Activated CD4-positive, alpha-beta T cell treated with anti-CD3 and anti-CD28 coated beads for 36 hours (primary cell): ENCODE measurements around the gene INHBE. TPM values are rescaled to one million over a fixed set of nuclear protein-coding genes. Genes with fewer than 3 reads are reported as not detected.

Experiments used
- ATAC-seq: fragments of 200-7000 bp; cut with Tn5 transposase; one replicate; pipeline ENCODE4 v1.10.0; 2021; ENCODE audit warnings: mild to moderate bottlenecking, moderate library complexity
- CTCF ChIA-PET: fragments of 350-600 bp; sonication (Branson Sonifier 250); formaldehyde crosslinking; loops from one replicate; lab custom pipeline; 2021; ENCODE audit warnings: antibody characterized with exemption; lab: Charles Lee
- POLR2A ChIA-PET: fragments of 350-600 bp; sonication (Branson Sonifier 250); formaldehyde crosslinking; loops from one replicate; lab custom pipeline; 2021; ENCODE audit warnings: antibody characterized with exemption, inconsistent platforms; lab: Charles Lee
- DNase-seq: peaks from one replicate; pipeline ENCODE4 v3.0.0-alpha.2; 2020
- H3K27ac Mint-ChIP-seq: one replicate; pipeline ENCODE4 v1.8.0; 2021; ENCODE audit warnings: mixed read lengths
- H3K27me3 Mint-ChIP-seq: one replicate; pipeline ENCODE4 v1.8.0; 2021; ENCODE audit warnings: mixed read lengths
- H3K36me3 Mint-ChIP-seq: one replicate; pipeline ENCODE4 v1.8.0; 2021; ENCODE audit warnings: low read depth, mixed read lengths
- H3K4me1 Mint-ChIP-seq: one replicate; pipeline ENCODE4 v1.8.0; 2021; ENCODE audit warnings: mixed read lengths
- H3K4me3 Mint-ChIP-seq: one replicate; pipeline ENCODE4 v1.8.0; 2021; ENCODE audit warnings: mild to moderate bottlenecking, moderate library complexity, mixed read lengths
- H3K9me3 Mint-ChIP-seq: one replicate; pipeline ENCODE4 v1.8.0; 2021; ENCODE audit warnings: low read depth, mixed read lengths
- intact Hi-C, 2 experiments: fragments of 100-400 bp; cut with DNase I in 1 of 2; cut with micrococcal nuclease in 1 of 2; formaldehyde crosslinking; loops; one replicate each; pipeline versions ENCODE4 v1.14.2 to v1.15.1; 2022 to 2024; cut with DNase I, micrococcal nuclease
- total RNA-seq, 2 experiments: library from RNA; stranded (reverse); gene quantifications; one replicate each; pipeline ENCODE4 v1.2.3, GENCODE V29; 2021

The INHBE gene
- total RNA-seq, 2 experiments from 2014 or later, result 1.2 to 1.5 TPM

- peaks cover 4% of the 10 kb centered on the region for H3K27me3 Mint-ChIP-seq
- ATAC-seq (no peak), DNase-seq (peak; percentile 45)
- no peak overlapping the region for H3K27ac Mint-ChIP-seq
- H3K4me3 Mint-ChIP-seq, result peak overlapping the region; percentile 84
- ChIA-PET POLR2A (interaction anchor here (1.1 kb wide), 1 partner anchor 285 kb away, joined by 3 read pairs; the partner anchor contains the start of gene TSPAN31), CTCF (interaction anchor here (0.6 to 6.8 kb wide), 14 partner anchors 9 to 436 kb away, joined by 3 to 58 read pairs (median 3); no protein-coding TSS in a partner anchor)
- intact Hi-C loops, result loop anchor here in 1 of 2 experiments (5.0 kb wide), 1 partner anchor 373 kb away; the partner anchor contains the start of gene NAB2
- no peaks in the 10 kb centered on the region for H3K36me3 Mint-ChIP-seq
- peaks cover 64% of the 10 kb centered on the region for H3K4me1 Mint-ChIP-seq
- no peaks in the 10 kb centered on the region for H3K9me3 Mint-ChIP-seq
Measured at GRCh38 chr12:57460468-57460784, 5.3 kb downstream of the INHBE start.

- peak overlapping the region; percentile 77 for H3K4me3 Mint-ChIP-seq
- intact Hi-C loops, result loop anchor here in 1 of 2 experiments (5.0 kb wide), 1 partner anchor 374 kb away; the partner anchor contains the start of gene NAB2
- ChIA-PET POLR2A (interaction anchor here (0.7 to 1.1 kb wide), 2 partner anchors 60 to 284 kb away, joined by 3 read pairs; partner anchors contain the start of genes DDIT3 and TSPAN31), CTCF (interaction anchor here (0.6 to 6.8 kb wide), 11 partner anchors 15 to 436 kb away, joined by 3 to 58 read pairs (median 3); no protein-coding TSS in a partner anchor)
- DNase-seq (no peak), ATAC-seq (no peak)
- H3K4me1 Mint-ChIP-seq, result peaks cover 60% of the 10 kb centered on the region
- H3K27me3 Mint-ChIP-seq, result peaks cover 4% of the 10 kb centered on the region
- no peak overlapping the region for H3K27ac Mint-ChIP-seq
- H3K36me3 Mint-ChIP-seq, result no peaks in the 10 kb centered on the region
- H3K9me3 Mint-ChIP-seq, result no peaks in the 10 kb centered on the region
Measured at GRCh38 chr12:57460841-57461275, 5.8 kb downstream of the INHBE start.

GRCh38 chr12:57461276-57461916 is 6.3 kb downstream of the INHBE start:
- ChIA-PET POLR2A (interaction anchor here (0.7 to 1.1 kb wide), 2 partner anchors 59 to 284 kb away, joined by 3 read pairs; partner anchors contain the start of genes DDIT3 and TSPAN31), CTCF (interaction anchor here (0.9 to 6.8 kb wide), 10 partner anchors 8 to 735 kb away, joined by 3 to 58 read pairs (median 6); partner anchors contain the start of gene ARHGAP9)
- no peaks in the 10 kb centered on the region for H3K36me3 Mint-ChIP-seq
- peak overlapping the region; percentile 40 for H3K27ac Mint-ChIP-seq
- ATAC-seq, result no peak
- peak overlapping the region; percentile 77 for H3K4me3 Mint-ChIP-seq
- peaks cover 56% of the 10 kb centered on the region for H3K4me1 Mint-ChIP-seq
- H3K27me3 Mint-ChIP-seq, result peaks cover 4% of the 10 kb centered on the region
- DNase-seq, result peak; percentile 56
- intact Hi-C loops, result loop anchor here in 1 of 2 experiments (5.0 kb wide), 1 partner anchor 374 kb away; the partner anchor contains the start of gene NAB2
- no peaks in the 10 kb centered on the region for H3K9me3 Mint-ChIP-seq

GRCh38 chr12:57461917-57462250 is 6.8 kb downstream of the INHBE start:
- Mint-ChIP-seq H3K36me3 (no peaks in the 10 kb centered on the region), H3K27me3 (peaks cover 4% of the 10 kb centered on the region), H3K27ac (peak overlapping the region; percentile 40), H3K9me3 (no peaks in the 10 kb centered on the region), H3K4me1 (peaks cover 54% of the 10 kb centered on the region), H3K4me3 (peak overlapping the region; percentile 77)
- ATAC-seq (no peak), DNase-seq (peak; percentile 38)
- POLR2A ChIA-PET, result no interaction called here
- CTCF ChIA-PET, result interaction anchor here (0.7 to 6.8 kb wide), 12 partner anchors 9 to 735 kb away, joined by 3 to 58 read pairs (median 4); partner anchors contain the start of gene ARHGAP9
- intact Hi-C loops, result loop anchor here (1.0 to 5.0 kb wide), 10 partner anchors 15 to 375 kb away; partner anchors contain the start of genes DCTN2 (in 1 of the 2), MBD6 (in 1 of the 2) and NAB2 (in 1 of the 2)

GRCh38 chr12:57462251-57462911 is 7.3 kb downstream of the INHBE start:
- no peaks in the 10 kb centered on the region for H3K9me3 Mint-ChIP-seq
- peak overlapping the region; percentile 77 for H3K4me3 Mint-ChIP-seq
- peak overlapping the region; percentile 80 for H3K27ac Mint-ChIP-seq
- peaks cover 54% of the 10 kb centered on the region for H3K4me1 Mint-ChIP-seq
- ATAC-seq (peak; percentile 82), DNase-seq (peak; percentile 94)
- POLR2A ChIA-PET, result no interaction called here
- CTCF ChIA-PET, result interaction anchor here (0.7 to 6.8 kb wide), 18 partner anchors 9 to 736 kb away, joined by 3 to 58 read pairs (median 4); partner anchors contain the start of genes ARHGAP9 and SHMT2
- intact Hi-C loops, result loop anchor here (1.0 to 5.0 kb wide), 10 partner anchors 14 to 375 kb away; partner anchors contain the start of genes DCTN2 (in 1 of the 2), MBD6 (in 1 of the 2) and NAB2 (in 1 of the 2)
- peaks cover 4% of the 10 kb centered on the region for H3K27me3 Mint-ChIP-seq
- peaks cover 3% of the 10 kb centered on the region for H3K36me3 Mint-ChIP-seq

- peaks cover 49% of the 10 kb centered on the region for H3K4me1 Mint-ChIP-seq
- intact Hi-C loops, result loop anchor here (1.0 to 5.0 kb wide), 10 partner anchors 14 to 376 kb away; partner anchors contain the start of genes DCTN2 (in 1 of the 2), MBD6 (in 1 of the 2) and NAB2 (in 1 of the 2)
- H3K27ac Mint-ChIP-seq, result peak overlapping the region; percentile 80
- ATAC-seq, result no peak
- ChIA-PET CTCF (interaction anchor here (0.6 to 6.8 kb wide), 17 partner anchors 9 to 233 kb away, joined by 3 to 58 read pairs (median 5); partner anchors contain the start of genes ARHGAP9 and SHMT2), POLR2A (no interaction called here)
- peaks cover 4% of the 10 kb centered on the region for H3K27me3 Mint-ChIP-seq
- H3K36me3 Mint-ChIP-seq, result peaks cover 6% of the 10 kb centered on the region
- peak overlapping the region; percentile 77 for H3K4me3 Mint-ChIP-seq
- no peaks in the 10 kb centered on the region for H3K9me3 Mint-ChIP-seq
- no peak for DNase-seq
Measured at GRCh38 chr12:57462912-57463253, 7.8 kb downstream of the INHBE start.

GRCh38 chr12:57464569-57464968 is 9.5 kb downstream of the INHBE start:
- intact Hi-C loops, result loop anchor here in 1 of 2 experiments (5.0 kb wide), 1 partner anchor 377 kb away; the partner anchor contains the start of gene NAB2
- H3K36me3 Mint-ChIP-seq, result peaks cover 11% of the 10 kb centered on the region
- H3K27me3 Mint-ChIP-seq, result peaks cover 4% of the 10 kb centered on the region
- H3K4me3 Mint-ChIP-seq, result no peak overlapping the region
- peaks cover 39% of the 10 kb centered on the region for H3K4me1 Mint-ChIP-seq
- no peaks in the 10 kb centered on the region for H3K9me3 Mint-ChIP-seq
- DNase-seq, result no peak
- no peak for ATAC-seq
- ChIA-PET CTCF (interaction anchor here (0.8 to 6.8 kb wide), 4 partner anchors 11 to 232 kb away, joined by 4 to 58 read pairs (median 18); no protein-coding TSS in a partner anchor), POLR2A (no interaction called here)
- H3K27ac Mint-ChIP-seq, result no peak overlapping the region

GRCh38 chr12:57465030-57465746 is 10.1 kb downstream of the INHBE start:
- peaks cover 11% of the 10 kb centered on the region for H3K36me3 Mint-ChIP-seq
- no peak overlapping the region for H3K4me3 Mint-ChIP-seq
- H3K9me3 Mint-ChIP-seq, result no peaks in the 10 kb centered on the region
- intact Hi-C loops, result no loop called here
- ATAC-seq, result no peak
- no peak for DNase-seq
- H3K27me3 Mint-ChIP-seq, result peaks cover 4% of the 10 kb centered on the region
- H3K27ac Mint-ChIP-seq, result no peak overlapping the region
- ChIA-PET POLR2A (no interaction called here), CTCF (interaction anchor here (0.6 to 6.8 kb wide), 7 partner anchors 10 to 233 kb away, joined by 3 to 58 read pairs (median 4); partner anchors contain the start of gene INHBE)
- H3K4me1 Mint-ChIP-seq, result peaks cover 36% of the 10 kb centered on the region

GRCh38 chr12:57465747-57466505 is 10.8 kb downstream of the INHBE start:
- ATAC-seq, result no peak
- Mint-ChIP-seq H3K4me1 (peaks cover 30% of the 10 kb centered on the region), H3K4me3 (no peak overlapping the region), H3K36me3 (peaks cover 11% of the 10 kb centered on the region), H3K27ac (no peak overlapping the region), H3K27me3 (no peaks in the 10 kb centered on the region), H3K9me3 (no peaks in the 10 kb centered on the region)
- DNase-seq, result no peak
- ChIA-PET CTCF (interaction anchor here (0.6 to 6.8 kb wide), 10 partner anchors 10 to 395 kb away, joined by 3 to 58 read pairs (median 4); partner anchors contain the start of gene INHBE), POLR2A (interaction anchor here (0.6 to 0.7 kb wide), 2 partner anchors 21 to 55 kb away, joined by 3 to 4 read pairs; partner anchors contain the start of gene DDIT3)
- intact Hi-C loops, result no loop called here
